IMR-90 (cell line): Measurements from ENCODE around the gene TAF8. TPM values are rescaled to one million over a fixed set of nuclear protein-coding genes. Genes with fewer than 3 reads are reported as not detected.

Experiments
- ATAC-seq: fragments of 200-7000 bp; cut with Tn5 transposase; 2 replicates; pipeline ENCODE4 v1.9.1; 2020; ENCODE audit warnings: low read depth, mild to moderate bottlenecking, moderate library complexity
- BruUV-seq: library from RNA; stranded (reverse); fragments of 400-500 nt; replicated peaks from 2 replicates; lab custom pipeline; 2021; lab: Mats Ljungman, UMichigan
- CTCF ChIA-PET: fragments of 300-600 bp; formaldehyde crosslinking; extraction: SDS; loops from one replicate; lab custom pipeline; 2021; ENCODE audit warnings: antibody characterized with exemption; lab: Yijun Ruan, JAX
- POLR2A ChIA-PET: fragments of 300-600 bp; sonication (Branson Sonifier 250); formaldehyde crosslinking; loops from one replicate; lab custom pipeline; 2022; ENCODE audit warnings: antibody characterized with exemption; ENCODE audit not compliant: unreplicated experiment; lab: Charles Lee
- DNase-seq: peaks from one replicate; pipeline ENCODE4 v3.0.0; 2013
- H2AFZ ChIP-seq: replicated peaks from 2 replicates; pipeline ENCODE3; 2013; ENCODE audit warnings: low read length, mild to moderate bottlenecking; ENCODE audit not compliant: poor library complexity
- H2AK5ac ChIP-seq: 2 replicates; pipeline ENCODE4 v1.6.1; 2013; ENCODE audit warnings: low read depth, low read length, inconsistent platforms
- H2AK9ac ChIP-seq: replicated peaks from 2 replicates; pipeline ENCODE3; 2013; ENCODE audit warnings: mild to moderate bottlenecking, low read depth, low read length, moderate library complexity; ENCODE audit not compliant: poor library complexity
- H2BK120ac ChIP-seq: 2 replicates; pipeline ENCODE4 v1.6.1; 2013; ENCODE audit warnings: low read depth, low read length, inconsistent platforms
- H2BK15ac ChIP-seq: 3 replicates; pipeline ENCODE4 v1.6.1; 2013; ENCODE audit warnings: low read depth, low read length, inconsistent platforms
- H2BK20ac ChIP-seq: 2 replicates; pipeline ENCODE4 v1.6.1; 2013; ENCODE audit warnings: low read depth, mild to moderate bottlenecking, inconsistent platforms, low read length, moderate library complexity
- H2BK5ac ChIP-seq: 2 replicates; pipeline ENCODE4 v1.6.1; 2013; ENCODE audit warnings: mild to moderate bottlenecking, low read depth, low read length, inconsistent platforms; ENCODE audit not compliant: poor library complexity, severe bottlenecking
- H3K14ac ChIP-seq: replicated peaks from 2 replicates; pipeline ENCODE4 v1.6.1; 2013; ENCODE audit warnings: low read depth, low read length, inconsistent platforms
- H3K18ac ChIP-seq: 2 replicates; pipeline ENCODE4 v1.6.1; 2013; ENCODE audit warnings: low read depth, low read length, control low read depth
- H3K23ac ChIP-seq: 2 replicates; pipeline ENCODE4 v1.6.1; 2013; ENCODE audit warnings: low read depth, low read length, inconsistent platforms
- H3K27ac ChIP-seq: 2 replicates; pipeline ENCODE4 v1.5.1; 2013; ENCODE audit warnings: mild to moderate bottlenecking, control low read depth, low read length; ENCODE audit not compliant: insufficient read depth
- H3K27me3 ChIP-seq: 2 replicates; pipeline ENCODE4 v1.6.1; 2013; ENCODE audit warnings: low read length; ENCODE audit not compliant: control insufficient read depth, insufficient read depth
- H3K36me3 ChIP-seq: 2 replicates; pipeline ENCODE4 v1.6.1; 2013; ENCODE audit warnings: low read length, mixed read lengths; ENCODE audit not compliant: control insufficient read depth, insufficient read depth
- H3K4ac ChIP-seq: 2 replicates; pipeline ENCODE4 v1.6.1; 2013; ENCODE audit warnings: low read depth, low read length, inconsistent platforms
- H3K4me1 ChIP-seq: 2 replicates; pipeline ENCODE4 v1.6.1; 2013; ENCODE audit warnings: low read length, mixed read lengths; ENCODE audit not compliant: control insufficient read depth, insufficient read depth
- H3K4me2 ChIP-seq: 2 replicates; pipeline ENCODE4 v1.6.1; 2013; ENCODE audit warnings: low read depth, mild to moderate bottlenecking, control low read depth, low read length, moderate library complexity
- H3K4me3 ChIP-seq: 2 replicates; pipeline ENCODE4 v1.5.1; 2013; ENCODE audit warnings: low read depth, mild to moderate bottlenecking, control low read depth, low read length, moderate library complexity; ENCODE audit not compliant: insufficient read depth
- H3K56ac ChIP-seq: 2 replicates; pipeline ENCODE4 v1.6.1; 2013; ENCODE audit warnings: low read length, inconsistent platforms; ENCODE audit not compliant: insufficient read depth; ENCODE audit errors: extremely low read depth
- H3K79me1 ChIP-seq, 2 experiments: 2 replicates each; pipeline ENCODE4 v1.6.1; 2013; ENCODE audit warnings: low read length in 2 of 2, inconsistent platforms in 1 of 2, low read depth in 1 of 2
- H3K9ac ChIP-seq: 2 replicates; pipeline ENCODE4 v1.6.1; 2013; ENCODE audit warnings: low read depth, low read length, control low read depth
- H3K9me1 ChIP-seq: 2 replicates; pipeline ENCODE4 v1.6.1; 2013; ENCODE audit warnings: low read length, inconsistent platforms; ENCODE audit not compliant: insufficient read depth
- H3K9me3 ChIP-seq: 2 replicates; pipeline ENCODE4 v1.6.1; 2013; ENCODE audit warnings: low read length; ENCODE audit not compliant: control insufficient read depth, insufficient read depth
- H4K20me1 ChIP-seq: 2 replicates; pipeline ENCODE4 v1.6.1; 2013; ENCODE audit warnings: low read length, inconsistent platforms; ENCODE audit not compliant: insufficient read depth
- H4K5ac ChIP-seq: 2 replicates; pipeline ENCODE4 v1.6.1; 2013; ENCODE audit warnings: mild to moderate bottlenecking, low read depth, low read length, control low read depth
- H4K8ac ChIP-seq, 2 experiments: 2 replicates each; pipeline ENCODE4 v1.6.1; 2013; ENCODE audit warnings: low read depth in 2 of 2, low read length in 2 of 2, control low read depth in 1 of 2, inconsistent platforms in 1 of 2
- H4K91ac ChIP-seq: 2 replicates; pipeline ENCODE4 v1.6.1; 2013; ENCODE audit warnings: low read depth, low read length, inconsistent platforms; ENCODE audit not compliant: insufficient read depth
- BHLHE40 ChIP-seq: fragments of 150-350 bp; IDR thresholded peaks from 2 replicates; pipeline ENCODE4 v1.6.1; 2016; ENCODE audit warnings: mild to moderate bottlenecking, low read depth, low read length
- CEBPB ChIP-seq: IDR thresholded peaks from 2 replicates; pipeline ENCODE4 v1.6.1; 2012; ENCODE audit warnings: low read depth, low read length, improper control_type of control experiment
- CHD1 ChIP-seq: IDR thresholded peaks from 2 replicates; pipeline ENCODE4 v1.6.1; 2012; ENCODE audit warnings: low read depth, low read length, improper control_type of control experiment
- CTCF ChIP-seq: conservative IDR thresholded peaks from 2 replicates; pipeline ENCODE4 v1.5.1; 2012; ENCODE audit warnings: mild to moderate bottlenecking, low read depth, low read length, improper control_type of control experiment
- FOS ChIP-seq: fragments of 150-350 bp; IDR thresholded peaks from 2 replicates; pipeline ENCODE4 v1.6.1; 2016; ENCODE audit warnings: low read depth, low read length
- MAFK ChIP-seq: IDR thresholded peaks from 2 replicates; pipeline ENCODE4 v1.6.1; 2012; ENCODE audit warnings: low read depth, low read length, improper control_type of control experiment
- MAZ ChIP-seq: IDR thresholded peaks from 2 replicates; pipeline ENCODE4 v1.6.1; 2012; ENCODE audit warnings: low read depth, mild to moderate bottlenecking, low read length, improper control_type of control experiment, moderate library complexity, borderline replicate concordance
- MXI1 ChIP-seq: IDR thresholded peaks from 2 replicates; pipeline ENCODE4 v1.6.1; 2012; ENCODE audit warnings: low read depth, mild to moderate bottlenecking, low read length, moderate library complexity, borderline replicate concordance
- NFE2L2 ChIP-seq: fragments of 150-350 bp; IDR thresholded peaks from 2 replicates; pipeline ENCODE4 v1.6.1; 2016; ENCODE audit warnings: low read depth, mild to moderate bottlenecking, low read length
- POLR2A ChIP-seq: IDR thresholded peaks from 2 replicates; pipeline ENCODE4 v1.6.1; 2012; ENCODE audit warnings: mild to moderate bottlenecking, low read depth, low read length
- RAD21 ChIP-seq: IDR thresholded peaks from 2 replicates; pipeline ENCODE4 v1.6.1; 2012; ENCODE audit warnings: low read length, improper control_type of control experiment
- RCOR1 ChIP-seq: IDR thresholded peaks from 2 replicates; pipeline ENCODE4 v1.6.1; 2012; ENCODE audit warnings: mild to moderate bottlenecking, low read length, improper control_type of control experiment; ENCODE audit not compliant: insufficient replicate concordance
- RFX5 ChIP-seq: IDR thresholded peaks from 2 replicates; pipeline ENCODE4 v1.8.0; 2012; ENCODE audit warnings: low read depth, mild to moderate bottlenecking, low read length, moderate library complexity
- SMC3 ChIP-seq: fragments of 150-350 bp; IDR thresholded peaks from 2 replicates; pipeline ENCODE4 v1.6.1; 2016; ENCODE audit warnings: low read depth, mild to moderate bottlenecking, antibody characterized with exemption, low read length, moderate library complexity
- USF2 ChIP-seq: fragments of 150-350 bp; IDR thresholded peaks from 2 replicates; pipeline ENCODE4 v1.6.1; 2017; ENCODE audit warnings: mild to moderate bottlenecking, antibody characterized with exemption, low read length, low read depth
- WGBS, 2 experiments: methylation state at CpG; one replicate each; pipeline versions ENCODE4 v1.1.5 to v1.1.7; 2013; ENCODE audit warnings: missing lambda C conversion rate in 2 of 2; ENCODE audit not compliant: insufficient read length in 1 of 2; ENCODE audit errors: extremely low coverage in 2 of 2; 5-methylcytosine and 5-hydroxymethylcytosine counted together
- dilution Hi-C: fragments of 300-500 bp; cut with HindIII; formaldehyde crosslinking; loops from one replicate; pipeline ENCODE4 v1.14.3; 2018; ENCODE audit warnings: low sequenced_read_pairs; ENCODE audit not compliant: unreplicated experiment
- in situ Hi-C: fragments of 300-500 bp; cut with MboI; formaldehyde crosslinking; loops from 3 replicates; pipeline ENCODE4 v1.14.3; 2019; ENCODE audit warnings: low sequenced_read_pairs, inconsistent platforms, mixed read lengths
- intact Hi-C: fragments of 100-400 bp; cut with micrococcal nuclease; formaldehyde crosslinking; loops from 2 replicates; pipeline ENCODE4 v1.10.0; 2022
- polyA plus RNA-seq, 3 experiments: library from polyadenylated mRNA; depleted of rRNA; stranded (reverse); fragments of >200 nt; gene quantifications; 2 replicates each; pipeline ENCODE4 v1.2.3, GENCODE V29; 2012; ENCODE audit warnings: low replicate concordance in 1 of 3
- total RNA-seq: library from RNA; depleted of rRNA; stranded (reverse); fragments of >200 nt; gene quantifications from 2 replicates; pipeline ENCODE4 v1.2.3, GENCODE V29; 2012
- TF ChIP-seq, protein P1 (sequence below): fragments of 150-350 bp; IDR thresholded peaks from 2 replicates; pipeline ENCODE4 v1.6.1; 2016; ENCODE audit warnings: low read depth, mild to moderate bottlenecking, low read length, moderate library complexity, borderline replicate concordance

The TAF8 gene
- total and polyA plus RNA-seq, 2 of the 4 experiments (the other 2 are of a cell fraction), result 14.3 to 22.8 TPM

DNA sequence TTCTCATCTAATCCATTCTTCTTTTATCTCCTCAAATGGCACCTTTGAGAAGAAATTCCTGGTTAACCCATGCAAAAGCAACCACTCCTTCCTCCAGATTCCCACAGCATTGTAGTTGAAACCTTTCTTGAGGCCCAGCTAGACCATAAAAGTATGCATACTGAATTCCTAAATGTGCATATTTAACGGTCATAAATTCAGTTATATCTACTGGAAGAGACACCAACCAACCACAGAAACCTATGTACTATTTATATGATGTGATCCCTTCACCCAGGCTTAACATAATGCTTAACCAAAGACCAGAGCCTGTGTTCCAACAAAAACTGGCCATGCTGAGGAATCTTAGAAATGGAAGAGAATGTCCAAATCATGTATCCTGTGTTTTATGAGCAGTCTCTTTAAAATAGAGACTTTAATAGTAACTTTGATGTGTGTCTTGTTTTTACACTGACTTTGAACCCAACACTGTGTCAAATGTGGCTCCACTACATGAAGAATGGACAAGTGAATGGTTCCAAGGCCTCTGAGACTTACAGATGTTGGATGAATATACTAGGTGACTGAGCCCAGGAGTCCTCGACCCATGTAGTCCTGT lies 11.4 kb upstream of the TAF8 start:
- Histone ChIP-seq H3K4me1 (peaks cover 2% of the 10 kb centered on the region), H4K5ac (no peak overlapping the region), H2AK9ac (no peak overlapping the region), H3K27ac (no peak overlapping the region), H2BK120ac (no peak overlapping the region), H3K4me2 (no peak overlapping the region), H3K36me3 (no peaks in the 10 kb centered on the region), H3K9me3 (no peaks in the 10 kb centered on the region), H2AK5ac (no peak overlapping the region), H4K91ac (no peak overlapping the region), H3K4ac (no peak overlapping the region), H3K9ac (no peak overlapping the region), H4K20me1 (no peaks in the 10 kb centered on the region), H3K4me3 (no peak overlapping the region), H3K18ac (peak overlapping the region; percentile 19; the same call in 1 of the 2 replicates), H3K27me3 (no peaks in the 10 kb centered on the region), H2AFZ (peak overlapping the region; percentile 49), H2BK15ac (no peak overlapping the region), H4K8ac (no peak overlapping the region), H3K9me1 (peaks cover 3% of the 10 kb centered on the region; the same call in 1 of the 2 replicates), H2BK20ac (no peak overlapping the region), H2BK5ac (no peak overlapping the region), H3K56ac (no peak overlapping the region), H3K14ac (no peak overlapping the region), H3K23ac (no peak overlapping the region), H3K79me1 (no peaks in the 10 kb centered on the region)
- DNase-seq (peak; percentile 44), ATAC-seq (no peak)
- no CpG with 5 or more reads among the region's 2 CpGs for WGBS, 2 experiments
- intact Hi-C loops, result no loop called here
- dilution Hi-C loops, result no loop called here
- in situ Hi-C loops, result no loop called here
- BruUV-seq, result no TSS peak
- ChIA-PET CTCF (no interaction called here), POLR2A (no interaction called here)
- TF ChIP-seq BHLHE40 (no peak), CTCF (no peak), RFX5 (no peak), SMC3 (no peak), FOS (no peak), NFE2L2 (no peak), CHD1 (no peak), MAFK (no peak), MAZ (no peak), USF2 (no peak), RCOR1 (no peak), RAD21 (no peak), CEBPB (no peak), POLR2A (no peak), MXI1 (no peak)
- TF ChIP-seq, protein P1, sequence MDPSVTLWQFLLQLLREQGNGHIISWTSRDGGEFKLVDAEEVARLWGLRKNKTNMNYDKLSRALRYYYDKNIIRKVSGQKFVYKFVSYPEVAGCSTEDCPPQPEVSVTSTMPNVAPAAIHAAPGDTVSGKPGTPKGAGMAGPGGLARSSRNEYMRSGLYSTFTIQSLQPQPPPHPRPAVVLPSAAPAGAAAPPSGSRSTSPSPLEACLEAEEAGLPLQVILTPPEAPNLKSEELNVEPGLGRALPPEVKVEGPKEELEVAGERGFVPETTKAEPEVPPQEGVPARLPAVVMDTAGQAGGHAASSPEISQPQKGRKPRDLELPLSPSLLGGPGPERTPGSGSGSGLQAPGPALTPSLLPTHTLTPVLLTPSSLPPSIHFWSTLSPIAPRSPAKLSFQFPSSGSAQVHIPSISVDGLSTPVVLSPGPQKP, result no peak
